GM12891 (cell line): ENCODE data around the gene CBX6.

Source experiments
- PAX5 ChIP-seq: IDR thresholded peaks from 2 replicates; pipeline ENCODE4 v1.6.1; 2011; ENCODE audit warnings: low read length, moderate library complexity, mild to moderate bottlenecking; ENCODE audit not compliant: insufficient read depth, severe bottlenecking
- POLR2A ChIP-seq: IDR thresholded peaks from 2 replicates; pipeline ENCODE4 v1.6.1; 2011; ENCODE audit warnings: low read depth, low read length, control low read depth
- POLR2AphosphoS5 ChIP-seq: IDR thresholded peaks from 2 replicates; pipeline ENCODE4 v1.6.1; 2011; ENCODE audit warnings: low read depth, low read length, control low read depth
- SPI1 ChIP-seq: IDR thresholded peaks from 2 replicates; pipeline ENCODE4 v1.6.1; 2011; ENCODE audit warnings: low read depth, low read length, control low read depth
- TAF1 ChIP-seq: IDR thresholded peaks from 2 replicates; pipeline ENCODE4 v1.6.1; 2011; ENCODE audit warnings: low read depth, low read length, control low read depth

GRCh38 chr22:38849811-38850210, 22.2 kb downstream of the CBX6 start:
- TF ChIP-seq POLR2AphosphoS5 (no peak), POLR2A (no peak), TAF1 (no peak), PAX5 (no peak), SPI1 (no peak)
